ENCODE results near the gene CARMIL1. TPM values are rescaled to one million over a fixed set of nuclear protein-coding genes. Genes with fewer than 3 reads are reported as not detected.

CARMIL1 gene
- total RNA-seq, 1 experiment from 2014 or later, result 16.0 TPM

DNA sequence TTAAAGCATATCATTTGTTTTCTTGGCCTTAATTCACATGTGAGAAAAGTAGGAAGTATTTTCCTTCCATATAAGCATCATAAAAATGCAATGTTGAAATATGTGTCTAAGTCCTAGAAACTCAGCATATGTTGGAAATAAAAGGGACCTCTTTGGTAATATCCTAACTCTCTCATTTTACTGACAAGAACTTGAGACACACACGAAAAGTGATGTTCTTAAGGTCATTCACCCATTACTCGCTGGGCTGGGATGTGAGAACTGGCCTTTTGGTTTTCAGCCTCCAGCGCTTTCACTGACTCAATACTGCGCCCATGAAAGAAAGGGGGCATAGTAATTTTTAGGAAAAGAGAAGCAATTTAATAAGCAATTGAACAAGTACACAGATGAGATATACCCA lies 219.3 kb downstream of the CARMIL1 start:
- in situ Hi-C loops (cut with HindIII; ENCODE audit: low pct_unique_long_range_greater_than_20kb, low sequenced_read_pairs), result no loop called here
- no peak for DNase-seq (ENCODE audit: low read depth)

DNA sequence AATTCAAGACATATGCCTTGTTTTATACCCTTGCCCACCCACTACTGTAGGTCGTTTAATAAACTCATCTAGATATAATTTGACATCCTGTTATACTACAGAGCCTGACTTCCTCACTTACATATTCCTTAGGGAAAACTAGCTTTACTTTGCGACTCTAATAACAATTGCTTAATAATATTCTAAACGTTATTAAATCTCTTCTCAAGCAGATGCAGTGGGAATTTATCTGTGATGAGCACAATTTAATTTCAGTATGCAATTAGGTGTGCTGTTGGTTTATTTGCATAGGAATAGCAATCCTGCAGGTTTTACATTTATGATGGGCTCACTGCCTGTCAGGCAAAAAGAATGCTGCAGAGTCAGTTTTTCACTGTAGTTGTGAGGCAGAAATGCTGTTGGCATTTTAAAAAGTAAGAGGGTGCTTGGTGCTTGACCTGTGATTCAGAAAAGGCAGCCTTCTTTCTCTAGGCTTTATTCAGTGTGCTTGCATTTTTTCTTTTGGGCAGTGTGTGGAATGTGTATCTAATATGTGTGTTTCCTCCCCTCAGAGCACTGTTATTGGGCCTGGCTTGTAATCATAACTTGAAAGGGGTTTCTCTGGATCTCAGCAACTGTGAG lies 220.6 kb downstream of the CARMIL1 start:
- DNase-seq (ENCODE audit: low read depth), result no peak
- in situ Hi-C loops (cut with HindIII; ENCODE audit: low pct_unique_long_range_greater_than_20kb, low sequenced_read_pairs), result no loop called here

DNA sequence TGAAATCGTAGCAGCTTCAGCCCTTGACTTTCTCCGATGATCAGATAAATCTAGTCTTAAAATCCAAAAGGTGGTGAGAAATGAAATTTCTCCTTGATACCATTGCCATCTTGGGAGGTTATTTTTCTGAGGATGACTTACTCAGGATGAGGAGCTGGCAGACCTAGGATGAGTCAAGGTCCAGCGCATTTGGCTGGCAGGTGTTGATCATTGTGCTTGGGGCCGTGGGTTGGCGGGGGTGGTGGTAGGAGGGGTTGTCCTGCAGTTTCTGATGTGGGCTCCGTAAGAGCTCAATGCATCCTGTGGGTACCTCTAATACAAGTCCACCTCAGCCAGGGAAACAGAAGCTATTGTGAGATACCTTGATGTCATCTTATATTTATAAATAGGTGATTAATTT lies 224.5 kb downstream of the CARMIL1 start:
- no peak for DNase-seq (ENCODE audit: low read depth)

DNA sequence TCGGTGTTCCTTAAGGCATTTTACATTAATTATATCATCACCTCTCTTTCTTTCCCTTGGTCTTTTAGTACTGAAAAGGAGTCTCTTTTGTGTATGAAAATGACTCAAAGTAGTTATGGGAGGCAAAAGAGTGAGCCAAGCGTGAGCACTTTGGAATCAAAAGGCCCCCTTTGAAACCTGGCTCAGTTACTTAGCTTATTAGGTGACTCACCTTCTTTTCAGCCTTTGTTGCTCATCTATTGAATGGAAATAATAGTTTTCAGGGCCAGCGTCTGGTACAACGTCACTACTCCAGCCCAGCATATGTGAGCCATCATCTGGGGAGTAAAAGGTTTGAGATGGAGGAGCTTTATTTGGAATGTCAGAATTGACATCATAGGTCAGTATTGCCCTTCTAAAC lies 225.5 kb downstream of the CARMIL1 start:
- no peak for DNase-seq (ENCODE audit: low read depth)
- in situ Hi-C loops (cut with HindIII; ENCODE audit: low pct_unique_long_range_greater_than_20kb, low sequenced_read_pairs), result no loop called here

More for the DNA sequence above, 224.5 kb downstream of the CARMIL1 start:
- in situ Hi-C loops (cut with HindIII; ENCODE audit: low pct_unique_long_range_greater_than_20kb, low sequenced_read_pairs), result no loop called here

DNA sequence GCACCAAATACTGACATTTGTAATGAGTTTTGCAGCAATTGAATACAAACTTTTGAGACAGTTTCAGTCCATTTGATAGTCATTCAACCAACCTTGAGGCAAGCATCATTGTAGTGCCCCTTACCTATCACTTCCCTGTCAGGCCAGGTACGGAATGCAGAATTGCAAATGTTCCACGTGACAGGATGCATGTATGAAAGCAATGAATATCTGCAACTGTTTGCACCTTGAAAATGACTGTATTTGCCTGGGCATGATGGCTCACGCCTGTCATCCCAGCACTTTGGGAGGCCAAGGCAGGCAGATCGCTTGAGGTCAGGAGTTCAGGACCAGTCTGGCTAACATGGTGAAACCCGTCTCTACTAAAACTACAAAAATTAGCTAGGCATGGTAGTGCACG lies 226.8 kb downstream of the CARMIL1 start:
- in situ Hi-C loops (cut with HindIII; ENCODE audit: low pct_unique_long_range_greater_than_20kb, low sequenced_read_pairs), result no loop called here
- no peak for DNase-seq (ENCODE audit: low read depth)

DNA sequence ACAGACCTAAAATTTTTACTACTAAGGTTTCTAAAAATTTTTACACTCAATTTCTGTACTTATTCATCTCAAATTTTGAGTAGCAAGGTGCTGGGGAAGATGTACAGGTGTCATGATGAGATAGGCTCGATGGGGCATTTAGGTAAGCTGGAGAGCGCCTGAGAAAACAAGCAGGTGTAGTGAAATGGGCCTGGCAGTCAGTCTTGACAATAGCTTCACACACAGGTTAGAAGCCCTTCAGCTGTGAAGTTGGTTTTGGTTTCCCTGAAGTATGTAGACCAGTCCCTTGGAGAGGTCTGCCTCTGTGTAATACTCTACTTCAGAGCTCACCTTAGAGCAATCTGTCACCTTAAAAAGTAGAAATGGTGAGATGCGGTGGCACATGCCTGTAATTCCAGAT lies 228.9 kb downstream of the CARMIL1 start:
- no peak for DNase-seq (ENCODE audit: low read depth)
- in situ Hi-C loops (cut with HindIII; ENCODE audit: low pct_unique_long_range_greater_than_20kb, low sequenced_read_pairs), result no loop called here

DNA sequence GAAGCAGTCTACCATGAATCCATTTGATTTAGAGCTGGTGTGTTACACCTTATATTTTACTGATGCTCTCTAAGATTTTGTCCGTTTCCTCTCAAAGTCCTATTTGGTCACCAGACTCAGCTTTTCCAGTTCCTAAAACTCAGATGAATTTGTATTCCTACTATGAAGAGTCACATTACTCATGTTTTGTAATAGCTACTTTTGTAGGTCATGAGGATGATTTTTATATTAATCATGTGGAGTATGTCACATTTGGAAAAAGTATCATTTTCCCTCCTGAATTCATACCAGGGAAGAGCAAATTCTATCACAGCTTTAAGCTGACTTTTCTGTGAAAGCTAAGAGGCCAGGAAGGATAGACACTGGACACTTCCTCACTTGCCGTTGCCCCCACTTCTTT lies 232.2 kb downstream of the CARMIL1 start:
- DNase-seq (ENCODE audit: low read depth), result no peak
- in situ Hi-C loops (cut with HindIII; ENCODE audit: low pct_unique_long_range_greater_than_20kb, low sequenced_read_pairs), result no loop called here

DNA sequence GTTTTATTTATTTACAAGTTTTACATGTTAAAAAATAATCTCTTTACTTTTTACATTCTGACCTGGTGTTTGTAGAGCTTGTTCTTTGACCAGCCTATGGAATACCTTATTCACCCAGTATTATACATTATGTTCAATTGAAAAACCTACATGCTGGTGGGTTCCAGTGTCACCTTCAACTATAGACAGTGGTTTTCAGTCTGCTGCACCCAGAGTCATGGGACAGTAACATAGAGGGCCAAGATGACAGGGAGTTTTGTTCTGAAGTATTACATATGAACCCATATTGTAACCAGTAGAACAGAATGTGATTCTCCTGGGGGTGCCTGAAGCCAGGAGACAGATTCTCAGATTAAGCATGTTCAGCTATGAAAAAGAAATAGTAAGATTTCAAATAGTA lies 233.4 kb downstream of the CARMIL1 start:
- DNase-seq (ENCODE audit: low read depth), result no peak
- in situ Hi-C loops (cut with HindIII; ENCODE audit: low pct_unique_long_range_greater_than_20kb, low sequenced_read_pairs), result no loop called here

DNA sequence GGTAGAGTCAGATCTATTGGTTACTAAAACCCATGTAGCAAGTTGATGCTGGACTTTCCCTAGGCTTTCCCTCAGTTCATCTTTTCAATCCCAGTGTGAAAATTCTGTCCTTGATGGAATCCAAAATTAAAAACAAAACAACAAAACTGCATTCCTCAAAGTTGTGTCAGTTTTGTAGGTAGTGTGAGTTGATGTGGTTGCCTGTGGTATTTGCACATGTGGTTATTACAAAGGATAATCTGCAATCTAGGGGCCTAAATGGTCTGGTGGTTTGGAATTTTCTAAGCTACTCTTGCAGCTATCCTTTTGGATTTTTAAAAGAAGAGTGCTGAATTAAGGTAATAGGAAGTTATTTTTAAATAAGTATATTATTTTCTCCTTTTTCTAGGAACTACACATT lies 240.7 kb downstream of the CARMIL1 start:
- DNase-seq (ENCODE audit: low read depth), result no peak
- in situ Hi-C loops (cut with HindIII; ENCODE audit: low pct_unique_long_range_greater_than_20kb, low sequenced_read_pairs), result no loop called here

DNA sequence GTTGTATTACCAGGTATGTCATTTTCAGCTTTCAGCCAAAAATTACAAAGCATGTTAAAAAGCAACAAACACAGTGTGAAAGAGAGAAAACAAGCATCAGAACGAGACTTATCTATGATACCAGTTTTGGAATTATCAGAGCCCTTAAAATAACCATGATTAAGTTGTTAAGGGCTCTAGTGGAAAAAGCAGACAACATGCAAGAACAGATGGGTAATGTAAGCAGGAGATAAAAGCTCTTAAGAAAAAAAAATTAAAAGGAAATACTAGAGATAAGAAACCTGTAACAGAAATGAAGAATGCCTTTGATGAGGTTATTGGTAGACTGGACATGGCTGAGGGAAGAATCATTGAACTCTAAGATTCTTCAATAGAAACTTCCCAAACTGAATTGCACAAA lies 245.4 kb downstream of the CARMIL1 start:
- in situ Hi-C loops (cut with HindIII; ENCODE audit: low pct_unique_long_range_greater_than_20kb, low sequenced_read_pairs), result no loop called here
- DNase-seq (ENCODE audit: low read depth), result no peak

DNA sequence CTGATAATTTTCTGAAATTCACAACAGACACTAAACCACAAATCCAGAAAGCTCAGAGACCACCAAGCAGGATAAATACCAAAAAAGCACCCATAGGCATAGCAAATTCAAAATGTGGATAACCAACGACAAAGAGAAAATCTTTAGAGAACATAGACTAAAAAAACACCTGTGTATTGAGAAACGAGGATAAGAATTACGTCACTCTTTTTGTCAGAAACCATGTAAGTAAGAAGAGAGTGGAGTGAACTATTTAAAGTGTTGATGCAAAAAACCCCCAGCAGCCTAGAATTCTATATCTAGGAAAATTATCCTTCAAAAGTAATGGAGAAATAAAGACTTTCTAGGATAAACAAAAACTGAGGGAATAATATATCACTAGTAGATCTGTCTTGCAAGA lies 245.9 kb downstream of the CARMIL1 start:
- DNase-seq (ENCODE audit: low read depth), result no peak
- in situ Hi-C loops (cut with HindIII; ENCODE audit: low pct_unique_long_range_greater_than_20kb, low sequenced_read_pairs), result no loop called here

DNA sequence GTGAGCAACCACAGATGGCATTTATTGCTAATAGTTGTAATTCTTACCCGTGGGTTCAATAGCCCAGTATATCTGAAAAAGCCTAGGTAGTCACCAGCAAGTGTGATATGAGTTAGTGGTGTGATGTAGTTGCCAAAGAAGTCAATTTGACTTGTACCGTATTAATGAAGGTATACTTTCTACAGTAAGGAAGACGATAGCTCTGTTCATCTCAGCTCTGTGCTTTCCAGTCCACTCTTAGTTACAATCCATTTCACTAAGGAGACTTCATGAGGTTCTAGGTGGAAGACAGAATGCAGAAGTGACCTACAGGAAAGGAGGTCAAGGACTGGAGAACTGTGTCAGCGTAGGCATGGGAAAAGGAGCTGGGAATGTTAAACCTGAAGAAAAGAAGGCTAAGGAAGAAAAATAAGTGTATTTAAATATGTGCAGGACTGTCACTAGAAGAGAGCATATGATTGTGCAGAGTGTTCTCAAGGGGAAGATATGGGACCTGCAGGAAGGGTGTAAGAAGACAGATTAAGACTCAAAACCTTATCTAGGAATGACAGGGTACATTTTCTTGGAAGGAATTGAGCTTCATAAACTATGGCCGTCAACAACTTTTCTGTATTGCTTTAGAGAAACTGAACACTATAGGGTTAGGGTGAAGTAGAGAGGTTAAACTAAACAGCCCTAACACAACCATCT lies 255.9 kb downstream of the CARMIL1 start:
- in situ Hi-C loops (cut with HindIII; ENCODE audit: low pct_unique_long_range_greater_than_20kb, low sequenced_read_pairs), result no loop called here

DNA sequence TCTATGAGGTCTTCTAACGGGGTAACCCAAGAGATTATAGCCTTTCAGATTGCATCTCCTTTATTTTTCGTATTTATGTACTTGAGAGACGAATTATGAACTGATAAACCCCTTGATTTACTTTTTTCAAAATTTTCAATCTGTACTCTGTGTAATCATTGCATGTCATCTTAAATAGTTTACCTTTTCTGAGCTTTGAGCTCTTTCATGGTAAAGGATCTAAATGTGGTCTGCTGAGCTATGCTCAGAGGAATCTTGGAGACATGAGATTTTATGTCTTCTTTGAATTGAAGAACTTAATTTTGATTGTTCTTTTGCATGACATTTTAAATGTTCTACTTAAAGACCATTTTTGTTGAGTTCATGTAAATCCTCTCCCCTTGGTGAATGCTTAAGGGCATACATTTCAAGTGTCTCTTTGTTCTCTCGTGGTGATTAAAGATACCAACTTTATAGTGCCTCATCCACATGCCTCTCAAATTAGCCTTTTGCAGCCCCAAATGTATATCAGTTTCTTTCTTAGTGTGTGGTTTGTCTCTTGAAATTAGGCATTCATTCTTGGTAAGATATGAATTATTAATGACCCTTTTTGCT lies 256.6 kb downstream of the CARMIL1 start:
- in situ Hi-C loops (cut with HindIII; ENCODE audit: low pct_unique_long_range_greater_than_20kb, low sequenced_read_pairs), result no loop called here
- DNase-seq (ENCODE audit: low read depth), result no peak

More for the DNA sequence above, 255.9 kb downstream of the CARMIL1 start:
- no peak for DNase-seq (ENCODE audit: low read depth)

DNA sequence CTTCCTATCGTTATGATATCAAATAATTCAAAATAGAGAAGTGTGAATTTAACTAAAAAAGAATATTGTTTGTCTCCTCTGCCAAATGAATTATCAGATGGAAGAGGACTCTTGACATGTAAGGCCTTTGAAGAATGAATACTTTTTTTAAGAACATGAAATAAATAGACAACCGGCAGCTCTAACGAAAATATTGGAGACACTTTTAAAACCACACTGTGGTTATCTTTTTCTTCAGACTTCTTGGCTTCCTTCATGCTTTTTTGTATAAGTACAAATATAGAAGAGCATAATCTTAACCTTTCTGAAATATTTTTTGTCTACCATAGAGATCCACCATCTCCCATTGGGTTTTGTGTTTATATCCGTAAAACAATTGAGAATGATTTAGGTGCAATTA lies 257.6 kb downstream of the CARMIL1 start:
- in situ Hi-C loops (cut with HindIII; ENCODE audit: low pct_unique_long_range_greater_than_20kb, low sequenced_read_pairs), result no loop called here
- no peak for DNase-seq (ENCODE audit: low read depth)

DNA sequence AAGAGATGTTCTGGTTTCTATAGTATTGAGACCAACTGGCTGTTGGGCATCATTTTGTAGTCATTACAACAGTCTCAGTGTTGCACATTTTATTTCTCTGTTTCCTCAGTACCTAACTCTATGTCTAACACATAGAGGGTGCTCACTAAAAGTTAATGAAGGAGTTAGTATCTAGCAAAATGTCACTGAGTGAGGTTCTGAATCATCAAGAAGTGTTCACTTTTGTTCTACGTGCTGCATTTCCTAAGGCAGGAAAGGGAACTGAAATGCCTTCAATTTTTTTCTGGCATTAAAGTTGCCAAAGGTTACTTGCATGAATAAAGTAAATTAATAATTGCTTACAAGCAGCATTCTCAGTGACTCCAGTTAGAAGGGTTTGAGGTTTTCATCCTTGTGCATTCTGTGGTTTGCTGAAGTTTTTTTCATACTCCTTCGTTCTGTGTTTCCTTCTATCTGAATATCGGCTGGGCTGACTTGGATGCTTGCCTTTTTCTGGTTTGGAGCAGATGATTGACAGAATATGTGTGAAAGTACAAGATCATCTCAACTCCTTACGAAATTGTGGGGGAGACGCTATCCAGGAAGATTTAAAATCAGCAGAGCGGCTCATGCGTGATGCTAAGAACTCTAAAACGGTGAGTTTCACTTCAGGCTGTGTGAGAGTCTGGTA lies 258.3 kb downstream of the CARMIL1 start:
- in situ Hi-C loops (cut with HindIII; ENCODE audit: low pct_unique_long_range_greater_than_20kb, low sequenced_read_pairs), result no loop called here
- no peak for DNase-seq (ENCODE audit: low read depth)

DNA sequence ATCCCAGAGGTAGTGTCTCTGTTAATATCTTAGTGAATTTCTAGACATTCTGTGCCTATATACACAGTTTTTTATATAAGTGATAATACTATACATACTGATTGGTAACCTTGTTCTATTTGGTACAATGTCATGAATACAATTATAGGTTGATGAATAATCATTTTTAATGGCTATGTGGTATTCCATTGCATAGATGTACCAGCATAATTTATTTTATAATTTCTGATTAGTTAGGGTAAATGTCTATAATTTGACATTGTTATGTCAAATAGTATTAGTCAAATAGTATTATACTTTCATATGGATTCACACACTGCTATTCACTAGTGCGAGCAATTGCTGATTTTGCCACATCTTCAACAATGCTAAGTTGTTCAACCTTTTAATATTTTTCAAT lies 262.1 kb downstream of the CARMIL1 start:
- in situ Hi-C loops (cut with HindIII; ENCODE audit: low pct_unique_long_range_greater_than_20kb, low sequenced_read_pairs), result no loop called here
- no peak for DNase-seq (ENCODE audit: low read depth)

DNA sequence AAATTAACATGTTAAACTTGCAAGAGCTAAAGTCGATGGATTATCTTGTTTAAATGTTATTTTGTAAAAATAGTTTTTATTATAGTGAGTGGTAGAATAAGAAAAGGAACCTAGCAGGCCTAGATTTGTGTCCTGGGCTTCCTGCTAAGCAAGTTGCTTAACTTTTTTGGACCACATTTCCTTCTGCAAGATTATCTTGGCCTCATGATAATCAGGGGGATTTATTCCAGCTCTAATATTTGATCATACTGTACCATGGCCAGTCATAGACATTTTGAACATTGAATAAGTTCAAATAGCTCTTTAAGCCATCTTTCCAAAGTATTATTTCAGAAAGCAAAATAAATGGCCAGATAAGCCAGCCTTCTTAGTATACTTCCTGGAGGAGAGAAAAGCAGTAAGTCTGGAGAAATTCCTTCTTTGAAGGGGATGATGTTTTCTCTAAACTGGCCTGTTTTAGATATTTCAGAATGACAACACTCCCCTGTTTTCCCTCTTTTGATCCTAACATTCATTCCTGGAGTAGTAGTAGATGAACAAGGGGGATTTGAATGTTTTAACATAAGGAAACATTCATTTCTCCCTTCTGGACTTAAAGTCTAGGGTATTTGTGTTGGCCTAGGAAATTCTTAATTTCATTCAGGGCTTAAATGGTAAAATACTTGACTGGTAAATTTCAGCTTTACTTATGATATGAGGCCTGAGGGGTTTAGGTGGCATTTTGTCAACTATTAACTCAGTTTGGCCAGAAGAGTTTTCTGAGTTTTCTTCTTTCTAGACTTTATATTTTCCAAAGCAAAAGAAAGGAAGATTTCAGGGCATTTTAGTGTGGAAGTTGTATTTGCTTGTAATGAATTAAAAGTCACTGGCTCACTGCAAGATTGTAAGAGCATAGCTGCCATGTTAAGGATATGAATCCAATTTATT lies 264.1 kb downstream of the CARMIL1 start:
- no peak for DNase-seq (ENCODE audit: low read depth)
- in situ Hi-C loops (cut with HindIII; ENCODE audit: low pct_unique_long_range_greater_than_20kb, low sequenced_read_pairs), result no loop called here

DNA sequence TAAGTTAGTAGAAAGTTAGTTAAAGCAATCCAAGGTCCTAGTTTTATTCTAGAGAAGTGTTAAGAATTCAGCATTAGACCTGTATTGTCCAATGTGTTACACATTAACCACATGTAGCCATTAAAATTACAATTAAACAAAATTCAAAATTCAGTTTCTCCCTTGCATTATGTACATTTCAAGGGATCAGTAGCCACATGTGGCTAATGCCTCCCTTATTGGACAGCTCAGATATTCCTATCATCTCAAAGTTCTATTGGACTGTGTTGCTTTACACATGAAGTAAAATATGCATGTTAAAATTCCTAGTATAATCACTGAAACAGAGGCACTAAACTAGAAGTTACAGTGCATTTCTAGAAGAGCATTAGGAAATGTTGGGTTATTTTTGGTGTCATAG lies 265.7 kb downstream of the CARMIL1 start:
- no peak for DNase-seq (ENCODE audit: low read depth)
- in situ Hi-C loops (cut with HindIII; ENCODE audit: low pct_unique_long_range_greater_than_20kb, low sequenced_read_pairs), result no loop called here

Data from Caki2 (cell line).